GM18499 (cell line): ENCODE results near the gene TMEM270.
"Not testable (repeated sequence)": the region's sequence is repeated elsewhere in the genome, so short reads cannot be mapped to it uniquely, and the experiment has no call there.

Experiments used
- ATAC-seq: cut with Tn5 transposase; IDR thresholded peaks from one replicate; pipeline ENCODE4 v1.9.1; 2021; ENCODE audit warnings: moderate number of reproducible peaks; ENCODE audit not compliant: insufficient read depth, unreplicated experiment

The TMEM270 gene

GRCh38 chr7:73831834-73832651 is 28.9 kb upstream of the TMEM270 start:
- ATAC-seq, result no peak

GRCh38 chr7:73832806-73833205 is 28.2 kb upstream of the TMEM270 start:
- no peak for ATAC-seq

GRCh38 chr7:73833251-73833919 is 27.6 kb upstream of the TMEM270 start:
- ATAC-seq, result no peak

- ATAC-seq, result no peak
Observed at GRCh38 chr7:73834626-73835191, 26.2 kb upstream of the TMEM270 start.

- not testable (repeated sequence) for ATAC-seq
Observed at GRCh38 chr7:73837167-73837566, 23.8 kb upstream of the TMEM270 start.

- ATAC-seq, result no peak
Observed at GRCh38 chr7:73838642-73839041, 22.3 kb upstream of the TMEM270 start.

- no peak for ATAC-seq
Observed at GRCh38 chr7:73839290-73839689, 21.7 kb upstream of the TMEM270 start.

- no peak for ATAC-seq
Observed at GRCh38 chr7:73839743-73840714, 20.9 kb upstream of the TMEM270 start.

- ATAC-seq, result no peak
Observed at GRCh38 chr7:73840715-73841379, 20.1 kb upstream of the TMEM270 start.

GRCh38 chr7:73841689-73842066 is 19.3 kb upstream of the TMEM270 start:
- ATAC-seq, result no peak

- ATAC-seq, result peak; percentile 60
Observed at GRCh38 chr7:73842067-73842976, 18.6 kb upstream of the TMEM270 start, which contains the start of gene METTL27. METTL27 (minus strand) TSS chr7:73842516; CDS start chr7:73842140, 376 bp downstream.

GRCh38 chr7:73844131-73844547 is 16.8 kb upstream of the TMEM270 start:
- no peak for ATAC-seq

GRCh38 chr7:73844848-73845460 is 16.0 kb upstream of the TMEM270 start:
- no peak for ATAC-seq

- not testable (repeated sequence) for ATAC-seq
Observed at GRCh38 chr7:73845701-73846195, 15.2 kb upstream of the TMEM270 start.

- no peak for ATAC-seq
Observed at GRCh38 chr7:73847941-73848723, 12.8 kb upstream of the TMEM270 start.

GRCh38 chr7:73850781-73851207 is 10.2 kb upstream of the TMEM270 start:
- no peak for ATAC-seq
